Keratinocyte (primary cell): Measurements from ENCODE around the gene TNNC1. TPM values are rescaled to one million over a fixed set of nuclear protein-coding genes. Genes with fewer than 3 reads are reported as not detected.

Experiments used
- DNase-seq: peaks from one replicate; pipeline ENCODE4 v3.0.0-alpha.2; 2011; ENCODE audit warnings: low read depth, missing footprints, low spot score
- FAIRE-seq: peaks from 2 replicates; lab custom pipeline; 2011; peaks lifted over from hg19 to GRCh38; lab: Jason Lieb, UNC
- H2AFZ ChIP-seq: 2 replicates; pipeline ENCODE4 v1.6.0; 2012; ENCODE audit warnings: low read length, control low read depth, inconsistent platforms; ENCODE audit not compliant: control insufficient read depth
- H3K27ac ChIP-seq: 2 replicates; pipeline ENCODE4 v1.5.1; 2011; ENCODE audit warnings: low read length; ENCODE audit not compliant: control insufficient read depth, insufficient read depth
- H3K27me3 ChIP-seq: 3 replicates; pipeline ENCODE4 v1.6.0; 2011; ENCODE audit warnings: low read length; ENCODE audit not compliant: control insufficient read depth, insufficient read depth; ENCODE audit errors: extremely low read depth
- H3K36me3 ChIP-seq, 2 experiments: 2 replicates in 1 of 2; 3 replicates in 1 of 2; pipeline ENCODE4 v1.5.1; 2011; ENCODE audit warnings: low read length in 2 of 2, mild to moderate bottlenecking in 1 of 2; ENCODE audit not compliant: control insufficient read depth in 2 of 2, insufficient read depth in 2 of 2; ENCODE audit errors: extremely low read depth in 1 of 2
- H3K4me1 ChIP-seq: 3 replicates; pipeline ENCODE4 v1.5.1; 2011; ENCODE audit warnings: low read length; ENCODE audit not compliant: control insufficient read depth, insufficient read depth; ENCODE audit errors: extremely low read depth
- H3K4me2 ChIP-seq: 3 replicates; pipeline ENCODE4 v1.6.0; 2011; ENCODE audit warnings: low read depth, low read length; ENCODE audit not compliant: control insufficient read depth, insufficient read depth; ENCODE audit errors: extremely low read depth
- H3K4me3 ChIP-seq, 3 experiments: fragments of 200-600 bp in 1 of 3; sonication (generic) in 1 of 3; 2 replicates in 2 of 3; 3 replicates in 1 of 3; pipeline ENCODE4 v1.5.1; 2011 to 2016; ENCODE audit warnings: low read length in 3 of 3, mild to moderate bottlenecking in 3 of 3, control low read depth in 2 of 3, inconsistent platforms in 1 of 3, low read depth in 1 of 3, mixed read lengths in 1 of 3, mixed run types in 1 of 3, moderate library complexity in 1 of 3; ENCODE audit not compliant: control insufficient read depth in 2 of 3, insufficient read depth in 2 of 3; ENCODE audit errors: extremely low read depth in 1 of 3
- H3K79me2 ChIP-seq: 2 replicates; pipeline ENCODE4 v1.6.0; 2012; ENCODE audit warnings: low read length; ENCODE audit not compliant: control insufficient read depth, insufficient read depth
- H3K9ac ChIP-seq: 3 replicates; pipeline ENCODE4 v1.6.0; 2011; ENCODE audit warnings: low read length; ENCODE audit not compliant: control insufficient read depth, insufficient read depth; ENCODE audit errors: extremely low read depth
- H3K9me1 ChIP-seq: 3 replicates; pipeline ENCODE4 v1.6.0; 2011; ENCODE audit warnings: low read length; ENCODE audit not compliant: control insufficient read depth, insufficient read depth; ENCODE audit errors: extremely low read depth
- H3K9me3 ChIP-seq: 2 replicates; pipeline ENCODE4 v1.5.1; 2012; ENCODE audit warnings: low read depth, low read length; ENCODE audit not compliant: control insufficient read depth
- H4K20me1 ChIP-seq: 3 replicates; pipeline ENCODE4 v1.6.0; 2011; ENCODE audit warnings: low read length; ENCODE audit not compliant: control insufficient read depth, insufficient read depth; ENCODE audit errors: extremely low read depth
- EZH2 ChIP-seq: IDR thresholded peaks from one replicate; pipeline ENCODE4 v1.6.1; 2012; ENCODE audit warnings: inconsistent platforms, mild to moderate bottlenecking, low read length, moderate library complexity
- dilution Hi-C: fragments of 300-500 bp; cut with MboI; formaldehyde crosslinking; loops from one replicate; pipeline ENCODE4 v1.7.0; 2020; ENCODE audit warnings: low sequenced_read_pairs; ENCODE audit not compliant: extremely low pct_ligation_motif_present
- polyA plus RNA-seq, 5 experiments: library from polyadenylated mRNA; depleted of rRNA in 3 of 5; stranded (reverse) in 3 of 5; stranded (forward) in 1 of 5; unstranded in 1 of 5; fragments of >200 nt; gene quantifications; 1 replicate in 1 of 5; 2 replicates in 3 of 5; 3 replicates in 1 of 5; pipeline versions ENCODE4 v1.2.1 to v1.2.3, GENCODE V29; 2011 to 2012; ENCODE audit warnings: missing spikeins in 2 of 5, low read depth in 1 of 5, low replicate concordance in 1 of 5
- TF ChIP-seq, protein P1 (sequence below), 3 experiments: IDR thresholded peaks in 1 of 3; conservative IDR thresholded peaks in 1 of 3; optimal IDR thresholded peaks in 1 of 3; 2 replicates in 2 of 3; 3 replicates in 1 of 3; pipeline versions ENCODE3 to v1.5.1; 2011; ENCODE audit warnings: low read length in 3 of 3, mild to moderate bottlenecking in 3 of 3, moderate library complexity in 2 of 3, control low read depth in 1 of 3, inconsistent platforms in 1 of 3; ENCODE audit not compliant: insufficient read depth in 2 of 3; ENCODE audit errors: extremely low read depth in 1 of 3

Gene TNNC1
- polyA plus RNA-seq, 1 donor (not counting 4 experiments of a cell fraction or from before 2014, with no cell fraction given): 0.33 TPM

DNA sequence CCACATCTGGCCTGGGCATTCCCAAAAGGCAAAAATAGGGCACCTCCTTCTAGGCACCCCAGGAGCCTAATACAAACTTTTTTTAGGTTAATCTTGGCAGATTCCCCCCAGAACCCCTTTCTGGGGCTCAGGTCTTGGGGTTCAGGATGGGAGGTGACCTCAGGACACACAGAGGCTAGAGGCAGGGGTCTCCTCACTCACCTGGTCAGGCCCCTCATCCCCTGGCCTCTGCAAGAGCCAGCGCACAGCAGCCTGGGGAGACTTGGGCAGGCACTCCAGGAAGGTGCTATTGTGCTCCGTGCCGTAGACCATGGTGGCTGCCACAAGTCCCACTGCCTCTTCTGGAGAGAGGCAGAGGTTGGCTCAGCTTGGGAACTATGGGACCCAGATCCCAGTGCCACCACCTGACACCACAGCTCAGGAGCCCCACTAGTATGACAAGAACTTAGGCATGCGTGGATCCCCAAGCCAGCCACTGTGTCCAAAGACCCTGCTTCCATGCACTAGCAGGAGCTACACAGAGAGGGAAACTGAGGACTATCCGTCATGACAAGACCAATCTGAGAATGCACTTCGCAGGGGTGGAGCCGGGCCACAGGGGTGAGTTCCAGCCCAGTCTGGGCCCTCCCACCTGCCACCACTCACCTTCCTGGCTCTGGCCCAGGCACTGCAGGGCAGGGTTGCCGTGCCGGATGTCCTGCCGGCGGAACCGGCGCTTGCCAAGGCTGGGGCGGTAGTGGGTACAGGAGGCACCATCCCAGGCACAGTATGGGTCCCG, 16.3 kb downstream of the TNNC1 start:
- Histone ChIP-seq H3K9ac (no peak overlapping the region), H3K27me3 (no peaks in the 10 kb centered on the region), H3K36me3 (no peaks in the 10 kb centered on the region), H4K20me1 (no peaks in the 10 kb centered on the region), H3K9me1 (no peaks in the 10 kb centered on the region), H3K4me2 (peak overlapping the region; percentile 51), H3K4me1 (peaks cover 22% of the 10 kb centered on the region), H3K4me3 (no peak overlapping the region), H2AFZ (peak overlapping the region; percentile 74), H3K27ac (no peak overlapping the region), H3K79me2 (no peaks in the 10 kb centered on the region), H3K9me3 (no peaks in the 10 kb centered on the region)
- DNase-seq: no peak
- FAIRE-seq: peak; percentile 81
- TF ChIP-seq, protein P1, sequence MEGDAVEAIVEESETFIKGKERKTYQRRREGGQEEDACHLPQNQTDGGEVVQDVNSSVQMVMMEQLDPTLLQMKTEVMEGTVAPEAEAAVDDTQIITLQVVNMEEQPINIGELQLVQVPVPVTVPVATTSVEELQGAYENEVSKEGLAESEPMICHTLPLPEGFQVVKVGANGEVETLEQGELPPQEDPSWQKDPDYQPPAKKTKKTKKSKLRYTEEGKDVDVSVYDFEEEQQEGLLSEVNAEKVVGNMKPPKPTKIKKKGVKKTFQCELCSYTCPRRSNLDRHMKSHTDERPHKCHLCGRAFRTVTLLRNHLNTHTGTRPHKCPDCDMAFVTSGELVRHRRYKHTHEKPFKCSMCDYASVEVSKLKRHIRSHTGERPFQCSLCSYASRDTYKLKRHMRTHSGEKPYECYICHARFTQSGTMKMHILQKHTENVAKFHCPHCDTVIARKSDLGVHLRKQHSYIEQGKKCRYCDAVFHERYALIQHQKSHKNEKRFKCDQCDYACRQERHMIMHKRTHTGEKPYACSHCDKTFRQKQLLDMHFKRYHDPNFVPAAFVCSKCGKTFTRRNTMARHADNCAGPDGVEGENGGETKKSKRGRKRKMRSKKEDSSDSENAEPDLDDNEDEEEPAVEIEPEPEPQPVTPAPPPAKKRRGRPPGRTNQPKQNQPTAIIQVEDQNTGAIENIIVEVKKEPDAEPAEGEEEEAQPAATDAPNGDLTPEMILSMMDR (optimal IDR thresholded peaks at IDR 0.05 in 1 of 3, IDR thresholded peaks at IDR 0.05 in 1 of 3, conservative IDR thresholded peaks at IDR 0.05 in 1 of 3; ENCODE audit: extremely low read depth in 1 of 3, insufficient read depth in 2 of 3, low read length in 3 of 3): no peak
- no peak for TF ChIP-seq EZH2
- dilution Hi-C loops: no loop called here

DNA sequence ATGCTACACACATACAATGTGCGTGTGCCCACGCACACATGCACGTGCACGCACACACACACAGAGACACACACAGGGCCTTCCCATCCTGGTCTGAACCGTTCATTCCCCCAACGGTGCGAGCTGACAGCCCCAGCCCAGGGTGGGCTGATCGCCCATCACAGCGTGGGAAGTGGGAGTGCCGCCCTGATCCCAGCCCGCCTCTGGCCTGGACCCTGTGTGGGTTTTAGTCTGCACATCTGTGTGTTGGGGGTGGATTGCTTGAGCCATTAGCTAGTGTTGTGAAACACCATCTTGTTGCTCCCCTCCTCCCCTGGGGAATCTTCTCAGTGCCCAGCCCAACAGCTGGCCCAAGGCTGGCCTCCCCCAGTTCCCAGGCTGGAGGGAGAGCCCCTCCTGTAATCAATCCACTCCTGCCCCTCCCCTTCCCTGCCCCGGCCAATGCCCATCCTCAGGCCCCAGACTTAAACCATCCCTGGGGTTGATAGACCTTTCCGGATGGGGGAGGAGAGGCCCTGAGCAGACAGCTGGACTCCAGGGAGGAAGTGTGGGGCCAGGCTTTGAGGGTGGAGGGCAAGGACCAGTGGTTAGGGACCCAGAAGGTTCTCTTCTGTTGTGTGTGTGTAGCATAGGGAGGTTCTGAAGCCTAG, 17.2 kb downstream of the TNNC1 start:
- H3K4me3 ChIP-seq: no peak overlapping the region
- no peaks in the 10 kb centered on the region for H3K27me3 ChIP-seq
- H3K9me3 ChIP-seq: no peaks in the 10 kb centered on the region
- dilution Hi-C loops: no loop called here
- no peak overlapping the region for H3K9ac ChIP-seq
- FAIRE-seq: no peak
- H3K36me3 ChIP-seq: no peaks in the 10 kb centered on the region
- H3K79me2 ChIP-seq: no peaks in the 10 kb centered on the region
- no peak overlapping the region for H3K4me2 ChIP-seq
- no peaks in the 10 kb centered on the region for H3K9me1 ChIP-seq
- no peak for DNase-seq
- H2AFZ ChIP-seq: no peak overlapping the region
- no peak overlapping the region for H3K27ac ChIP-seq
- H4K20me1 ChIP-seq: no peaks in the 10 kb centered on the region
- TF ChIP-seq EZH2: no peak
- TF ChIP-seq, protein P1 (optimal IDR thresholded peaks at IDR 0.05 in 1 of 3, IDR thresholded peaks at IDR 0.05 in 1 of 3, conservative IDR thresholded peaks at IDR 0.05 in 1 of 3; ENCODE audit: extremely low read depth in 1 of 3, insufficient read depth in 2 of 3, low read length in 3 of 3): no peak
- H3K4me1 ChIP-seq: peaks cover 22% of the 10 kb centered on the region
